Bronchial epithelial cell (primary cell): ENCODE results near the gene AARS2. TPM values are rescaled to one million over a fixed set of nuclear protein-coding genes. Genes with fewer than 3 reads are reported as not detected.

Source experiments
- DNase-seq: peaks from one replicate; pipeline ENCODE4 v3.0.0-alpha.2; 2010; ENCODE audit warnings: low read depth
- FAIRE-seq: peaks from 2 replicates; lab custom pipeline; 2011; peaks lifted over from hg19 to GRCh38; lab: Jason Lieb, UNC
- H3K27me3 ChIP-seq: 2 replicates; pipeline ENCODE4 v1.5.1; 2011; ENCODE audit warnings: low read length; ENCODE audit not compliant: control insufficient read depth, insufficient read depth
- H3K36me3 ChIP-seq: 2 replicates; pipeline ENCODE4 v1.5.1; 2011; ENCODE audit warnings: low read length; ENCODE audit not compliant: control insufficient read depth, insufficient read depth
- H3K4me3 ChIP-seq: 2 replicates; pipeline ENCODE4 v1.5.1; 2011; ENCODE audit warnings: mild to moderate bottlenecking, low read depth, low read length, control low read depth
- total RNA-seq: library from RNA; depleted of rRNA; stranded (reverse); fragments of >200 nt; gene quantifications from 2 replicates; pipeline ENCODE4 v1.2.1, GENCODE V29; 2014
- TF ChIP-seq, protein P1 (sequence below): IDR thresholded peaks from 2 replicates; pipeline ENCODE4 v1.5.1; 2011; ENCODE audit warnings: mild to moderate bottlenecking, moderate library complexity, low read length, control low read depth, inconsistent platforms; ENCODE audit not compliant: insufficient read depth, severe bottlenecking

Gene AARS2
- total RNA-seq, 1 donor from 2014 or later: 9.5 TPM

DNA sequence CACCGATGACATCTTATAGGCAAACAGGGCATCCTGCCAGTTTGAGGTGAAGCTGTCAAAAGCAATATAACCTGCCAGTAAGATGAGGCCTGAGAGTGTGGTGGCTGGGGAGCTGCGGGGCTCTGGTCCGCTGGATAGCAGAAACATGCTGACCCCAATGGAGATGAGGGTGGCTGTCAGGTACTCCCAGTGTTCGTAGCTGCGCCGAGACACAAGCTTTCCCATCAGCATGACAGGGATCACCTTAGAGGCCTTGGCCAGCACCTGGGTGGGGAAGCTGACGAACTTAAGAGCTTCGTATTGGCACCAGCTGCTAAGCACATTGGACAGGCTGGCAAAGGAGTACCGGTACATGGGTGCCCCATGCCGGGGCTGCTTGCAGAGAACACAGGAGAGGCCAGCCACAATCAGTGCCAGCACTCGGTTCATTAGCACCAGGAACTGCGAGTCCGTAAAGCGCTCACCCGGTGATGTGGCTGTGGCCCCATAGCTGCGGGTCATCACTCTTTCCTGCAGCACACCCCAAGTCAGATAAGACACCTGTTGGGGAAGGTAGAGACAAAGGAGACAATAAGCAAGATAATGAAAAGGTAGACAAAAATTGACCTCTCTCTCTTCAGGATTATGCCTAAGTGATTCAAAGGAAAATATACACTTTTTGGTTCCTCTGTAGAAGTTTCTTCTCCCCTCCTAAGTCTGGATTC lies 57.9 kb downstream of the AARS2 start:
- FAIRE-seq: no peak
- H3K36me3 ChIP-seq: peaks cover 32% of the 10 kb centered on the region
- DNase-seq: no peak
- no peak overlapping the region for H3K4me3 ChIP-seq
- no peaks in the 10 kb centered on the region for H3K27me3 ChIP-seq
- TF ChIP-seq, protein P1, sequence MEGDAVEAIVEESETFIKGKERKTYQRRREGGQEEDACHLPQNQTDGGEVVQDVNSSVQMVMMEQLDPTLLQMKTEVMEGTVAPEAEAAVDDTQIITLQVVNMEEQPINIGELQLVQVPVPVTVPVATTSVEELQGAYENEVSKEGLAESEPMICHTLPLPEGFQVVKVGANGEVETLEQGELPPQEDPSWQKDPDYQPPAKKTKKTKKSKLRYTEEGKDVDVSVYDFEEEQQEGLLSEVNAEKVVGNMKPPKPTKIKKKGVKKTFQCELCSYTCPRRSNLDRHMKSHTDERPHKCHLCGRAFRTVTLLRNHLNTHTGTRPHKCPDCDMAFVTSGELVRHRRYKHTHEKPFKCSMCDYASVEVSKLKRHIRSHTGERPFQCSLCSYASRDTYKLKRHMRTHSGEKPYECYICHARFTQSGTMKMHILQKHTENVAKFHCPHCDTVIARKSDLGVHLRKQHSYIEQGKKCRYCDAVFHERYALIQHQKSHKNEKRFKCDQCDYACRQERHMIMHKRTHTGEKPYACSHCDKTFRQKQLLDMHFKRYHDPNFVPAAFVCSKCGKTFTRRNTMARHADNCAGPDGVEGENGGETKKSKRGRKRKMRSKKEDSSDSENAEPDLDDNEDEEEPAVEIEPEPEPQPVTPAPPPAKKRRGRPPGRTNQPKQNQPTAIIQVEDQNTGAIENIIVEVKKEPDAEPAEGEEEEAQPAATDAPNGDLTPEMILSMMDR: no peak

DNA sequence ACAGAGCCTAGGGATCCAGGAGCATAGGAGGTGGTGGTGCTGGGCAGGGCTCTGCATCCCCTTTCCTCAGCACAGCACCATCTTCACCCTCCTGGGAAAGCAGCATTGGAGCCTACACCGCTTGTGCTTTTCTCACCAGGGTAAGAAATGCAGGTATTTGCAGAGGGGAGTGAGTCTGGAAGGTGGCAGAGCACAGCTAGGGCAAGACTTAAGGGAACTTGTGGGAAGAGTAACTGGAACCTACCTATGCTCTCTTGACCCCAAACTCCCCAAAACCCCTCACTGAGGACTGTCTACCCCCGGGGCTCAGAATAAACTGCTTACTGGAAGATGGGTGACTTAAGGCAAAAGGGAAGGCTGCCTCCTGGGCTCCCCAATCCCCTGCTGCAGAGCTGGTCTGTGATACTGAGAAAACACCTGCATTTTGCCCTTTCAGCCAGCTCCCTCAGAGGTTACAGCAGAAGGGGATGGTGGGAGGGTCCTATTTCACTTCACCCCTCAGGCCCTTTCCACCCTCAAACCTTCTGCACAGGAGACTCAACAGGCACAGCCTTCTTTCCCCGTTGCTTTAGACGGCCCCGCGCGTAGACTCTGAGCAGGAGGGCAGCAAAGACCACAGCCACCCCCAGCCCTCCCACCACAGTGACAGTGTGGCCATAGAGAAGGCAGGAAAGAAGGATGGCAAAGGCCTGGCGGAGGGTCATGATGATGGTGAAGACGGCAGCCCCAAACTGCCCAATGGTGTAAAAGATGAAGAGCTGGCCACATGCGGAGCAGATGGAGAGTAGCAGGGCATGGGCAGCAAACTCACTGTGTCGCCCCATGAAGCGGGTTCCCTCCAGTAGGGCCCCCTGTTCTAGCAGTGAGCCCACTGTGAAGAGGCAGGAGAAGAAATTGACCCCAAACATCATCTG lies 58.7 kb downstream of the AARS2 start:
- FAIRE-seq (no peak), DNase-seq (no peak)
- Histone ChIP-seq H3K4me3 (no peak overlapping the region), H3K36me3 (peaks cover 33% of the 10 kb centered on the region), H3K27me3 (no peaks in the 10 kb centered on the region)
- TF ChIP-seq, protein P1: no peak

DNA sequence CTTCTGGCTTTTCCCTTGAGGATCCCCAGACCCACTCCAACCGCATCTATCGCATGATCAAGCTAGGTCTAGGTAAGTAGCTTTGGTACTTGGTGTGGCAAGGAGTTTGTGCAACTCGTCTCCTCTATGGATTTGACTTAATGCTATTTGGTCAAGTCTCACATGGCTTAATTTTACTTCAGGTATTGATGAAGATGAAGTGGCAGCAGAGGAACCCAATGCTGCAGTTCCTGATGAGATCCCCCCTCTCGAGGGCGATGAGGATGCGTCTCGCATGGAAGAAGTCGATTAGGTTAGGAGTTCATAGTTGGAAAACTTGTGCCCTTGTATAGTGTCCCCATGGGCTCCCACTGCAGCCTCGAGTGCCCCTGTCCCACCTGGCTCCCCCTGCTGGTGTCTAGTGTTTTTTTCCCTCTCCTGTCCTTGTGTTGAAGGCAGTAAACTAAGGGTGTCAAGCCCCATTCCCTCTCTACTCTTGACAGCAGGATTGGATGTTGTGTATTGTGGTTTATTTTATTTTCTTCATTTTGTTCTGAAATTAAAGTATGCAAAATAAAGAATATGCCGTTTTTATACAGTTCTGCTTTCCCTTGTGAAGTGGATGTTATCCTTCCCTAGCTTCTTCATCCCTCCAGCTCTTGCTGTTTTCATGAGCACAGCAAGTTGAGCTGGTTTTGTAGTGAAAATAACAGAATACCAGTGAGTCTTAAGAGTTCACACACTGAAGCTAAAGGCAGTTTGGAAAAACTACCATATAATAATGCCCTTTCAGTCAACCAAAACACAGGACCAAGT lies 59.6 kb downstream of the AARS2 start:
- H3K36me3 ChIP-seq: peaks cover 34% of the 10 kb centered on the region
- no peaks in the 10 kb centered on the region for H3K27me3 ChIP-seq
- DNase-seq: no peak
- no peak overlapping the region for H3K4me3 ChIP-seq
- FAIRE-seq: no peak
- TF ChIP-seq, protein P1: peak; percentile 60

DNA sequence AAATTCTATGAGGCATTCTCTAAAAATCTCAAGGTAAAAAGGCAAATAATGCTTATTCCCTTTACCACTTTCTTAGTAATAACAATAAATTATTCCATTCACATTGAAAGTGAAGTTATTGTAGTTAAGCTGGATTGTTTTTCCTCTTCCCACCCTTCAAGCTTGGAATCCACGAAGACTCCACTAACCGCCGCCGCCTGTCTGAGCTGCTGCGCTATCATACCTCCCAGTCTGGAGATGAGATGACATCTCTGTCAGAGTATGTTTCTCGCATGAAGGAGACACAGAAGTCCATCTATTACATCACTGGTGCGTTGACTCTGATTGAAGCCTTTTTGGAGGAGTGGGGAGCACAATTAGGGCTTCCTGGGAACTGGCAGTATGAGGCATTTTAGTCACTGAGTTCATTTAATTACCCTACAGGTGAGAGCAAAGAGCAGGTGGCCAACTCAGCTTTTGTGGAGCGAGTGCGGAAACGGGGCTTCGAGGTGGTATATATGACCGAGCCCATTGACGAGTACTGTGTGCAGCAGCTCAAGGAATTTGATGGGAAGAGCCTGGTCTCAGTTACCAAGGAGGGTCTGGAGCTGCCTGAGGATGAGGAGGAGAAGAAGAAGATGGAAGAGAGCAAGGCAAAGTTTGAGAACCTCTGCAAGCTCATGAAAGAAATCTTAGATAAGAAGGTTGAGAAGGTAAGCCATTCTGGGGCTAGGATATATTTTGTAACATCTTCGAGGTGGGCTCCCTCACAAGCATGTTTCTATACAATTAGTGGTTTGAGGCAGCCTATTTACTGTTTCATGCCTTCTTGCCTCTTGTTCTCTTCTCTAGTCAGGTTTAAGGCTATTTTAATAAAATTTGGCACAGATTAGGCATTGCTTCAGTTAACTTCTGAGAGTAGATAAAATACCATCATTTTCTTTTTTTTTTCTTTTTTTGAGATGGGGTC lies 61.3 kb downstream of the AARS2 start:
- Histone ChIP-seq H3K4me3 (no peak overlapping the region), H3K36me3 (peaks cover 34% of the 10 kb centered on the region), H3K27me3 (no peaks in the 10 kb centered on the region)
- DNase-seq (no peak), FAIRE-seq (no peak)
- TF ChIP-seq, protein P1: no peak

DNA sequence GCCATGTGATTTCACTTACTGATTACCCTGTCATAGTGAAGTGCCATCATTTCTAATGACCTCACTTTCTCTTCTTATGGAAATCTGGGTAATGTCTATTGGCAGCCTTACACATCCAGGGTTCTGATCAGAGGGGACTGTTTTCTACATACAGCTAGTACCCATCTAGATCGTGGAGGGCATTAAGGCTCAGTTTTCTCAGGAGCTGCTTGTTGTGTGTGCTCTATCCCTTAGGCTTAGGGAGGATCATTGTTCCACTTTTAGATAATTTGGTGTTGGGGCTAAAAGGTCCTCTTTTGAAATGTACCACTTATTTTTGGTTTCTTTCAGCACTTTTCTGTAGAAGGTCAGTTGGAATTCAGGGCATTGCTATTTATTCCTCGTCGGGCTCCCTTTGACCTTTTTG lies 62.4 kb downstream of the AARS2 start:
- Histone ChIP-seq H3K27me3 (no peaks in the 10 kb centered on the region), H3K36me3 (peaks cover 34% of the 10 kb centered on the region), H3K4me3 (no peak overlapping the region)
- TF ChIP-seq, protein P1: no peak
- FAIRE-seq (no peak), DNase-seq (no peak)
